HEK293 (cell line): ENCODE measurements around the gene SELENOM.

ENCODE experiments used
- CTCF ChIA-PET: fragments of 350-600 bp; formaldehyde crosslinking; extraction: SDS; loops from one replicate; lab custom pipeline; 2021; ENCODE audit warnings: antibody characterized with exemption; lab: Yijun Ruan, JAX
- POLR2A ChIA-PET: fragments of 300-600 bp; formaldehyde crosslinking; extraction: SDS; loops from one replicate; lab custom pipeline; 2020; ENCODE audit warnings: antibody characterized with exemption, inconsistent platforms; lab: Yijun Ruan, JAX
- H3K27ac ChIP-seq: fragments of 200-500 bp; sonication (Bioruptor generic); 2 replicates; pipeline ENCODE4 v1.5.1; 2014; ENCODE audit warnings: low read depth, low read length, control low read depth, inconsistent platforms; ENCODE audit errors: extremely low read depth
- H3K36me3 ChIP-seq, 2 experiments: fragments of 200-500 bp in 1 of 2; sonication (Bioruptor generic) in 1 of 2; 1 replicate in 1 of 2; 2 replicates in 1 of 2; pipeline ENCODE4 v1.5.1; 2014 to 2017; ENCODE audit warnings: inconsistent platforms in 2 of 2, low read length in 2 of 2; ENCODE audit not compliant: control insufficient read depth in 2 of 2, insufficient read depth in 1 of 2
- H3K4me1 ChIP-seq: fragments of 200-500 bp; sonication (Bioruptor generic); 2 replicates; pipeline ENCODE4 v1.5.1; 2014; ENCODE audit warnings: mild to moderate bottlenecking, low read length, inconsistent platforms; ENCODE audit not compliant: control insufficient read depth, insufficient read depth
- H3K4me3 ChIP-seq: 2 replicates; pipeline ENCODE4 v1.5.1; 2011; ENCODE audit warnings: low read depth, mild to moderate bottlenecking, control low read depth, low read length, moderate library complexity
- H3K9me3 ChIP-seq: fragments of 200-500 bp; sonication (Bioruptor generic); 2 replicates; pipeline ENCODE4 v1.5.1; 2014; ENCODE audit warnings: low read depth, low read length, inconsistent platforms; ENCODE audit not compliant: control insufficient read depth, insufficient read depth
- HOXC10 ChIP-seq: sonication (generic); formaldehyde crosslinking; IDR thresholded peaks from 2 replicates; pipeline ENCODE4 v1.8.1; 2023; ENCODE audit warnings: mild to moderate bottlenecking, missing genetic modification reagents
- MZF1 ChIP-seq: fragments of 450-650 bp; formaldehyde crosslinking; IDR thresholded peaks from 2 replicates; pipeline ENCODE4 v1.5.1; 2017; ENCODE audit warnings: missing biosample characterization, missing genetic modification characterization, borderline replicate concordance
- OVOL3 ChIP-seq: fragments of 450-650 bp; formaldehyde crosslinking; IDR thresholded peaks from 2 replicates; pipeline ENCODE4 v1.5.1; 2016; ENCODE audit warnings: missing biosample characterization, missing genetic modification characterization
- PRDM6 ChIP-seq: fragments of 450-650 bp; formaldehyde crosslinking; IDR thresholded peaks from 2 replicates; pipeline ENCODE4 v1.5.1; 2017; ENCODE audit warnings: missing biosample characterization, missing genetic modification characterization
- TSHZ1 ChIP-seq: fragments of 450-650 bp; formaldehyde crosslinking; IDR thresholded peaks from 2 replicates; pipeline ENCODE4 v1.5.1; 2016; ENCODE audit warnings: missing biosample characterization, missing genetic modification characterization, borderline replicate concordance
- WT1 ChIP-seq: fragments of 450-650 bp; formaldehyde crosslinking; IDR thresholded peaks from 2 replicates; pipeline ENCODE4 v1.5.1; 2016; ENCODE audit warnings: missing biosample characterization, missing genetic modification characterization
- ZBTB8A ChIP-seq: fragments of 450-650 bp; formaldehyde crosslinking; IDR thresholded peaks from 2 replicates; pipeline ENCODE4 v1.5.1; 2016; ENCODE audit warnings: missing biosample characterization, missing genetic modification characterization
- ZNF148 ChIP-seq: fragments of 450-650 bp; formaldehyde crosslinking; IDR thresholded peaks from 2 replicates; pipeline ENCODE4 v1.5.0; 2017; ENCODE audit warnings: missing biosample characterization, missing genetic modification characterization, borderline replicate concordance
- ZNF157 ChIP-seq: fragments of 450-650 bp; formaldehyde crosslinking; IDR thresholded peaks from 2 replicates; pipeline ENCODE4 v1.5.1; 2016; ENCODE audit warnings: missing biosample characterization, missing genetic modification characterization
- ZNF2 ChIP-seq: fragments of 450-650 bp; formaldehyde crosslinking; IDR thresholded peaks from 2 replicates; pipeline ENCODE4 v1.5.1; 2016; ENCODE audit warnings: missing biosample characterization, missing genetic modification characterization
- ZNF214 ChIP-seq: fragments of 450-650 bp; formaldehyde crosslinking; IDR thresholded peaks from 2 replicates; pipeline ENCODE4 v1.5.1; 2017; ENCODE audit warnings: missing biosample characterization, mild to moderate bottlenecking, missing genetic modification characterization, borderline replicate concordance
- ZNF221 ChIP-seq: fragments of 450-650 bp; formaldehyde crosslinking; IDR thresholded peaks from 2 replicates; pipeline ENCODE4 v1.5.1; 2017; ENCODE audit warnings: missing biosample characterization, missing genetic modification characterization, borderline replicate concordance
- ZNF223 ChIP-seq: fragments of 450-650 bp; formaldehyde crosslinking; IDR thresholded peaks from 2 replicates; pipeline ENCODE4 v1.5.1; 2016; ENCODE audit warnings: missing biosample characterization, missing genetic modification characterization
- ZNF239 ChIP-seq: fragments of 450-650 bp; formaldehyde crosslinking; IDR thresholded peaks from 2 replicates; pipeline ENCODE4 v1.5.1; 2016; ENCODE audit warnings: missing biosample characterization, missing genetic modification characterization
- ZNF24 ChIP-seq: fragments of 450-650 bp; formaldehyde crosslinking; IDR thresholded peaks from 2 replicates; pipeline ENCODE4 v1.5.1; 2016; ENCODE audit warnings: missing biosample characterization, missing genetic modification characterization
- ZNF274 ChIP-seq, 2 experiments: fragments of 200-500 bp in 1 of 2; fragments of 450-650 bp in 1 of 2; sonication (Bioruptor generic) in 1 of 2; formaldehyde crosslinking in 1 of 2; IDR thresholded peaks; 2 replicates each; pipeline versions ENCODE4 v1.5.1 to v1.6.1; 2014 to 2016; ENCODE audit warnings: borderline replicate concordance in 1 of 2, inconsistent platforms in 1 of 2, low read length in 1 of 2, missing biosample characterization in 1 of 2, missing genetic modification characterization in 1 of 2
- ZNF37A ChIP-seq: fragments of 450-650 bp; IDR thresholded peaks from 2 replicates; pipeline ENCODE4 v1.5.1; 2018; ENCODE audit warnings: missing biosample characterization, missing genetic modification characterization
- ZNF391 ChIP-seq: fragments of 450-650 bp; formaldehyde crosslinking; IDR thresholded peaks from 2 replicates; pipeline ENCODE4 v1.5.1; 2016; ENCODE audit warnings: low read depth, missing biosample characterization, missing genetic modification characterization, borderline replicate concordance
- ZNF404 ChIP-seq: fragments of 450-650 bp; formaldehyde crosslinking; IDR thresholded peaks from 2 replicates; pipeline ENCODE4 v1.5.1; 2017; ENCODE audit warnings: missing biosample characterization, missing genetic modification characterization
- ZNF433 ChIP-seq: fragments of 450-650 bp; formaldehyde crosslinking; IDR thresholded peaks from 2 replicates; pipeline ENCODE4 v1.5.1; 2016; ENCODE audit warnings: missing biosample characterization, missing genetic modification characterization, low read depth
- ZNF510 ChIP-seq: fragments of 450-650 bp; formaldehyde crosslinking; IDR thresholded peaks from 2 replicates; pipeline ENCODE4 v1.5.1; 2018; ENCODE audit warnings: mild to moderate bottlenecking, missing genetic modification characterization, missing biosample characterization; ENCODE audit not compliant: insufficient replicate concordance
- ZNF580 ChIP-seq: fragments of 450-650 bp; formaldehyde crosslinking; IDR thresholded peaks from 2 replicates; pipeline ENCODE4 v1.5.1; 2016; ENCODE audit warnings: missing biosample characterization, missing genetic modification characterization
- ZNF670 ChIP-seq: fragments of 450-650 bp; formaldehyde crosslinking; IDR thresholded peaks from 2 replicates; pipeline ENCODE4 v1.5.1; 2016; ENCODE audit warnings: missing biosample characterization, missing genetic modification characterization, low read depth
- ZNF704 ChIP-seq: fragments of 450-650 bp; formaldehyde crosslinking; IDR thresholded peaks from 2 replicates; pipeline ENCODE4 v1.5.1; 2016; ENCODE audit warnings: missing biosample characterization, missing genetic modification characterization
- ZNF768 ChIP-seq: fragments of 450-650 bp; formaldehyde crosslinking; IDR thresholded peaks from 2 replicates; pipeline ENCODE4 v1.5.1; 2018; ENCODE audit warnings: missing biosample characterization, mild to moderate bottlenecking, missing genetic modification characterization
- ZNF777 ChIP-seq: fragments of 450-650 bp; formaldehyde crosslinking; IDR thresholded peaks from 2 replicates; pipeline ENCODE4 v1.5.1; 2017; ENCODE audit warnings: missing biosample characterization, missing genetic modification characterization, borderline replicate concordance
- ZNF792 ChIP-seq: fragments of 450-650 bp; formaldehyde crosslinking; IDR thresholded peaks from 2 replicates; pipeline ENCODE4 v1.5.1; 2016; ENCODE audit warnings: missing biosample characterization, missing genetic modification characterization
- TF ChIP-seq, protein P1 (sequence below): fragments of 450-650 bp; formaldehyde crosslinking; IDR thresholded peaks from 2 replicates; pipeline ENCODE4 v1.5.1; 2016; ENCODE audit warnings: missing biosample characterization, missing genetic modification characterization

Gene SELENOM

GRCh38 chr22:31123292-31123602 is 15.9 kb upstream of the SELENOM start:
- H3K27ac ChIP-seq: no peak overlapping the region; the same call in 1 of the 2 replicates
- no peaks in the 10 kb centered on the region for H3K9me3 ChIP-seq
- ChIA-PET CTCF (interaction anchor here (1.2 kb wide), 1 partner anchor 16 kb away, joined by 5 read pairs; the partner anchor contains the start of gene SELENOM), POLR2A (interaction anchor here (1.2 to 1.5 kb wide), 4 partner anchors 13 to 89 kb away, joined by 3 to 7 read pairs (median 4); partner anchors contain the start of genes LIMK2, RNF185 and SELENOM)
- H3K4me3 ChIP-seq: peak overlapping the region; percentile 59
- 0 out of 2 replicates have a peak, but pooled peaks cover 2% of the 10 kb centered on the region for H3K4me1 ChIP-seq
- peaks cover 0 to 4% of the 10 kb centered on the region in 2 experiments; a peak in 1 of 3 replicates for H3K36me3 ChIP-seq
- TF ChIP-seq ZNF37A (tag by site-specific recombination) (no peak), ZNF274 (IDR thresholded peaks at IDR 0.05; ENCODE audit: low read length) (no peak), ZNF274 (tag by site-specific recombination; IDR thresholded peaks at IDR 0.05; ENCODE audit: borderline replicate concordance) (no peak), ZNF404 (tag by site-specific recombination) (no peak), TSHZ1 (tag by site-specific recombination) (no peak), ZNF148 (tag by site-specific recombination) (no peak), ZBTB8A (tag by site-specific recombination) (0 out of 2 replicates have a peak, but pooled peaks have one; percentile 3), ZNF221 (tag by site-specific recombination) (no peak), PRDM6 (tag by site-specific recombination) (no peak), ZNF510 (tag by site-specific recombination) (no peak), OVOL3 (tag by site-specific recombination) (no peak), ZNF704 (tag by site-specific recombination) (no peak), ZNF670 (tag by site-specific recombination) (no peak), WT1 (tag by site-specific recombination) (no peak), ZNF777 (tag by site-specific recombination) (no peak), ZNF214 (tag by site-specific recombination) (no peak), ZNF223 (tag by site-specific recombination) (0 out of 2 replicates have a peak, but pooled peaks have one; percentile 89), ZNF2 (tag by site-specific recombination) (no peak), ZNF391 (tag by site-specific recombination) (no peak), HOXC10 (no peak), ZNF792 (tag by site-specific recombination) (no peak), ZNF157 (no peak), ZNF433 (tag by site-specific recombination) (no peak), ZNF580 (0 out of 2 replicates have a peak, but pooled peaks have one; percentile 17), ZNF239 (tag by site-specific recombination) (no peak), MZF1 (no peak), ZNF24 (tag by site-specific recombination) (no peak), ZNF768 (tag by site-specific recombination) (peak; percentile 97)
- TF ChIP-seq, protein P1, sequence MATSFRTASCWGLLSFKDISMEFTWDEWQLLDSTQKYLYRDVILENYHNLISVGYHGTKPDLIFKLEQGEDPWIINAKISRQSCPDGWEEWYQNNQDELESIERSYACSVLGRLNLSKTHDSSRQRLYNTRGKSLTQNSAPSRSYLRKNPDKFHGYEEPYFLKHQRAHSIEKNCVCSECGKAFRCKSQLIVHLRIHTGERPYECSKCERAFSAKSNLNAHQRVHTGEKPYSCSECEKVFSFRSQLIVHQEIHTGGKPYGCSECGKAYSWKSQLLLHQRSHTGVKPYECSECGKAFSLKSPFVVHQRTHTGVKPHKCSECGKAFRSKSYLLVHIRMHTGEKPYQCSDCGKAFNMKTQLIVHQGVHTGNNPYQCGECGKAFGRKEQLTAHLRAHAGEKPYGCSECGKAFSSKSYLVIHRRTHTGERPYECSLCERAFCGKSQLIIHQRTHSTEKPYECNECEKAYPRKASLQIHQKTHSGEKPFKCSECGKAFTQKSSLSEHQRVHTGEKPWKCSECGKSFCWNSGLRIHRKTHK (tag by site-specific recombination): no peak
